ENCODE results near the gene KCNE4.
A peak's percentile ranks its signal among the peaks of the same experiment; 100 is the strongest.

Gene KCNE4

DNA sequence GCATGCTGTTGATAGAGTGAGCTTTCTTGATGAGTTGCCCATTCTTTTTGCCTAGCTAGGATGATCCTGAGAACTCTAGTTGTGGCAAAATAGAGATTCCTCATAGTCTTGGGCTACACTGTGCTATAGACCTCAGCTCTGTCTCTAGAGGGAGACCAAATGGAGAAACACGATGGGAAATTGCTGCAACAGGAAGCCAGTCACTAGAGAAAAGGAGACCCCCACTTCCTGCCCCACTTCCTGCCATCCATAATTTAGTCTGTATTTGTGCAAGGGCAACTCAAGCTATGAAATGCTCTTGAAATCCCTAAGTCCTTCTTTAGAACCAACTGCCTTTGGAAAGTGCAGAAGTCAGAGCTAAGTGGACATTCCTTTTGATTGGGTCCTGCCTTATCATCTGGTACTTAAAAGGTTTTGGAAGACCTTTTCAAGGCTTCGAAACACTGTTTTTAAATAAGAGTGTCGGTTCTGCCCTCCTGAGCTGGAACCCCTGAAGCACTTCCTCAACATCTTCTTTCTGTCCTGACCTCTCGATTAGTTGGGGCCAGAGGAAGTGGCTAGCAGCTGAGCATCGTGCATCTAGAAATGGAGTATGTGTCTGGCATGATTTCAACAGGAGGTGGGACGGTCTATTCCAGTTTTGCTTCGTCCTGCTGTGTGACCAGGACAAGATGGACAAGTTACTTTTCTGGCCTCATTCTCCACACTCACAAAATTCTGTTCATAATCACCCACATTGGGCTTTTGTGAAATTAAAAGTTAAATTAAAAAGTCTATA, 8.6 kb upstream of the KCNE4 start:
- DNase-seq (ENCODE audit: low read depth), result peak; percentile 88
- TF ChIP-seq, protein P1, sequence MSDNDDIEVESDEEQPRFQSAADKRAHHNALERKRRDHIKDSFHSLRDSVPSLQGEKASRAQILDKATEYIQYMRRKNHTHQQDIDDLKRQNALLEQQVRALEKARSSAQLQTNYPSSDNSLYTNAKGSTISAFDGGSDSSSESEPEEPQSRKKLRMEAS (IDR thresholded peaks at IDR 0.05; ENCODE audit: low read depth, low read length), result peak; percentile 45
- TF ChIP-seq MYC (IDR thresholded peaks at IDR 0.05; ENCODE audit: low read depth, low read length), result peak; percentile 55; the same call in 1 of the 2 replicates
- TF ChIP-seq, protein P2, sequence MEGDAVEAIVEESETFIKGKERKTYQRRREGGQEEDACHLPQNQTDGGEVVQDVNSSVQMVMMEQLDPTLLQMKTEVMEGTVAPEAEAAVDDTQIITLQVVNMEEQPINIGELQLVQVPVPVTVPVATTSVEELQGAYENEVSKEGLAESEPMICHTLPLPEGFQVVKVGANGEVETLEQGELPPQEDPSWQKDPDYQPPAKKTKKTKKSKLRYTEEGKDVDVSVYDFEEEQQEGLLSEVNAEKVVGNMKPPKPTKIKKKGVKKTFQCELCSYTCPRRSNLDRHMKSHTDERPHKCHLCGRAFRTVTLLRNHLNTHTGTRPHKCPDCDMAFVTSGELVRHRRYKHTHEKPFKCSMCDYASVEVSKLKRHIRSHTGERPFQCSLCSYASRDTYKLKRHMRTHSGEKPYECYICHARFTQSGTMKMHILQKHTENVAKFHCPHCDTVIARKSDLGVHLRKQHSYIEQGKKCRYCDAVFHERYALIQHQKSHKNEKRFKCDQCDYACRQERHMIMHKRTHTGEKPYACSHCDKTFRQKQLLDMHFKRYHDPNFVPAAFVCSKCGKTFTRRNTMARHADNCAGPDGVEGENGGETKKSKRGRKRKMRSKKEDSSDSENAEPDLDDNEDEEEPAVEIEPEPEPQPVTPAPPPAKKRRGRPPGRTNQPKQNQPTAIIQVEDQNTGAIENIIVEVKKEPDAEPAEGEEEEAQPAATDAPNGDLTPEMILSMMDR (IDR thresholded peaks at IDR 0.05; ENCODE audit: low read depth, low read length), result no peak
- H3K4me3 ChIP-seq (ENCODE audit: low read depth, low read length), result peak overlapping the region; percentile 32

DNA sequence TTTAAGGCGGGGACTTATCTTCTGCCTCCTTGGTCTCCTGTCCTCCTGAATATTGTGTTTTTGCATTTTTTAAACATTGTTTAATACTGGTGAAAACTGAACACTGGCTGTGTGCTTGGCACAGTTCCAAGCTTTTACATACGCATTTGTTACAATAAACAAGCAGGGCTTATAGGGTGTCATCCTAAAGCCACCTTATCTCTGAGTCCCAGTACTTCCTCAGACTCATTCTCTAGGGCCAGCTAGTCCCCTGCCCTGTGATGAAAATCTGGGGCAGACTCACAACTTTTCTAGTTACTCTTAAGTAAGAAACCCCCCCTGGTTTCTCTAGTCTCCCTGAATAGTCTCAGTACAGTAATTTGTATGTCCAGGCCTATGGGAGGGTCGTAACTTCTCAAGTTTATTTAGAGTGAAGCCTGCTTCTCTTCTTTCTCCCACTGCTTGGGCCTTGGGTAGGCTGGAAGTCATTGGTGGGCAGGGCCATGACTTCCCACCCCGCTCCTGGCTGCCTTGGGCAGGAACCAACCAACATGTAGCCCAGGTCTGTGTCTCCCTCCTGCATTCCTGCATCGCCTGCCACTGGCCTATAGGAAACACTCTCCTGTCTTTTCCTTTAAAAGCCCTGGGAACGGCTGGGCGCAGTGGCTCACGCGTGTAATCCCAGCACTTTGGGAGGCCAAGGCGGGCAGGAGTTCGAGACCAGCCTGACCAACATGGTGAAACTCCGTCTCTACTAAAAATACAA, 7.7 kb upstream of the KCNE4 start:
- DNase-seq (ENCODE audit: low read depth), result peak; percentile 71
- peak overlapping the region; percentile 6 for H3K4me3 ChIP-seq (ENCODE audit: low read depth, low read length)

DNA sequence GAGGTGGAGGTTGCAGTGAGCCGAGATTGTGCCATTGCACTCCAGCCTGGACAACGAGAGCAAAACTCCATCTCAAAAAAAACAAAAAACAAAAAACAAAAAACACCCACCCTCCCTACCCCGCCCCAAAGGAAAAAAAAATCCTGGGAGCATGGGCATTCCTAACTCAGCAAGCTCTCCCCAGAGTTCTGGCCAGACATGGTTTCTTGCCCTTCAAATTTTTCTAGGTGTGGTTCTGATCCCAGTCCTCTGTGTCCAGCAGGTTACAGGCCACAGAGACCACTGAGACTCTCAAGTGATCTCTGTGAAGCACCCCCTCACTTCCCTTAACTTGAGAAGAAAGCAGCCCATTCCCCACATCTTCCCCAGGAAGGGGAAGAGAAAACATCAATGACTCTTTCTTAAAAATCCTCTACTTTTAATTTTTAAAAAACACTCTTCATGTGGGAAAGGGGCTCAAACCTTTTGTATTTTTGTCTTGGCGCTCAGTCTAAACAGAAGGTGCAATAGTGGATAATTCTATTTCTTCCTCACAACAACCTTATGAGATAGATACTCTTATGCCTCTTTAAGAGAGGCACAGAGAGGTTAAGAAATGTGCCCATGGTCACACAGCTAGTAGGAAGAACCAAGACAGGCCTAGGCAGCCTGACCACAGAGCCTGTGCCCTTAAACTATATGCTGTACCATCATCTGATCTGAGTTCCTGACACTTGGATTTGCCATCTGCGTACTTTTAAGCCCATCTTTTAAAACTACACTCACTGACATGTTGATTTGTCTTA, 6.9 kb upstream of the KCNE4 start:
- no peak overlapping the region for H3K4me3 ChIP-seq (ENCODE audit: low read depth, low read length)
- DNase-seq (ENCODE audit: low read depth), result no peak
- TF ChIP-seq, protein P1 (IDR thresholded peaks at IDR 0.05; ENCODE audit: low read depth, low read length), result no peak
- TF ChIP-seq, protein P2 (IDR thresholded peaks at IDR 0.05; ENCODE audit: low read depth, low read length), result no peak
- TF ChIP-seq MYC (IDR thresholded peaks at IDR 0.05; ENCODE audit: low read depth, low read length) (no peak), POLR2A (IDR thresholded peaks at IDR 0.05; ENCODE audit: extremely low read depth, insufficient read length) (no peak)

More for the DNA sequence above, 7.7 kb upstream of the KCNE4 start:
- TF ChIP-seq MYC (IDR thresholded peaks at IDR 0.05; ENCODE audit: low read depth, low read length) (no peak), POLR2A (IDR thresholded peaks at IDR 0.05; ENCODE audit: extremely low read depth, insufficient read length) (no peak)
- TF ChIP-seq, protein P1 (IDR thresholded peaks at IDR 0.05; ENCODE audit: low read depth, low read length), result no peak
- TF ChIP-seq, protein P2 (IDR thresholded peaks at IDR 0.05; ENCODE audit: low read depth, low read length), result no peak

DNA sequence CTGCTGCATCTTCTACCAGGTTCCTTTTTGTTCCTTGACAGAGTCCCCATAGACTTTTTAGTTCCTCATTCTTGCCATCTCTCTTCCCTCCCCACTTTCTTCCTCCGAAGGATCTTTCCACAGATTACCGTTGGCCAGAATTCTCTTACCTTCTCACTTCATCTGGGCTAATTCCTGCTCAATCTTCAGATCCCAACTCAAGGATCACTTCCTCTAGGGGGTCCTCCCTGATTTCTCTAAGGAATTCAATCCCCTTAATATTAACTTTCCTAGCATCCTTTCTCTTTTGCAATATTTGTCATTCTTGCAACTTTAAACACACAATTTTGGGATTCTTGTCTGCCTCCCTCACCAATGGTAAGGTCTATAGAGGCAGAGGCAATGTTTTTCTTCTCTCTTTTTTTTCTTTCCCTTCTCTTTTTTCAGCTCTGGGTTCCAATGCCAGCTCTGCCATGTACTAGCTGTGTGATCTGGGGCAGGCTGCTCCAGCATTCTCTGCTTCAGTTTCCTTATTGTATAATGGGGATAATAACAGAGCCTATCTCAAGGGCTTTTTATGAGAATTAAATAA, 5.4 kb upstream of the KCNE4 start:
- H3K4me3 ChIP-seq (ENCODE audit: low read depth, low read length), result no peak overlapping the region
- TF ChIP-seq, protein P2 (IDR thresholded peaks at IDR 0.05; ENCODE audit: low read depth, low read length), result no peak
- TF ChIP-seq MYC (IDR thresholded peaks at IDR 0.05; ENCODE audit: low read depth, low read length) (no peak), POLR2A (IDR thresholded peaks at IDR 0.05; ENCODE audit: extremely low read depth, insufficient read length) (no peak)
- TF ChIP-seq, protein P1 (IDR thresholded peaks at IDR 0.05; ENCODE audit: low read depth, low read length), result no peak
- peak; percentile 45 for DNase-seq (ENCODE audit: low read depth)

DNA sequence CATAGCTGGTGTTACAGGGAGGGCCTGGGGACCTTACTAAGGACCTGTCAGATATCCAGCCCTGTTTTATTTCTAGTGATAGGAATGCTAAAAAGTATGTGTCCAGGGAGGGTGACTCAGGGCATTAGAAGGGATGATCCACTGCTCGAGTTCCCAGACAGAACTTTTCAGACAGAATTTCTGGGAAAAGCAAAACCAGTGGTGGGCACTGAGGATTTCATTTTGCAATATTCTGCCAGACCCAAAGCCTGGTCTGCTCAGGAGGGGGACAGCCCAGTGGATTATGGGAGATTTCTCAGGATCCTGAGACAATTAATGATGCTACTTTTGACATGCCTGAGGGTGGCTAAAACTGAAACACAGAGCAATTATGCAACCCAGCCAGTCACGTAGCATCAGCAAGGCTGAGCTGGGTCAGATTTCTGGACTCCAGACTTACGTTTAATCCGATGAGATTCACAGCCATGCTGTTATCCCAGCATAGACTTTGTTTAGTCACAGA, 4.7 kb upstream of the KCNE4 start:
- no peak overlapping the region for H3K4me3 ChIP-seq (ENCODE audit: low read depth, low read length)
- no peak for DNase-seq (ENCODE audit: low read depth)
- no peak for TF ChIP-seq MYC (IDR thresholded peaks at IDR 0.05; ENCODE audit: low read depth, low read length)
- TF ChIP-seq, protein P2 (IDR thresholded peaks at IDR 0.05; ENCODE audit: low read depth, low read length), result no peak

All from NB4 (cell line).